HG02678 (cell line): ENCODE results near the gene IKZF1.

Source experiments
- ATAC-seq: cut with Tn5 transposase; IDR thresholded peaks from one replicate; pipeline ENCODE4 v1.9.1; 2021; ENCODE audit warnings: mild to moderate bottlenecking, moderate library complexity; ENCODE audit not compliant: unreplicated experiment

Gene IKZF1

GRCh38 chr7:50304129-50304910 lies at the start of gene IKZF1:
Gene IKZF1, plus strand, starts transcription at chr7:50304716. Its CDS starts 14,346 bp downstream, at chr7:50319062.
- ATAC-seq, result peak; percentile 37

GRCh38 chr7:50261593-50261992 lies 42.9 kb upstream of the IKZF1 start:
- no peak for ATAC-seq

- peak; percentile 13 for ATAC-seq
Observed at GRCh38 chr7:50262446-50262845, 42.1 kb upstream of the IKZF1 start.

GRCh38 chr7:50262916-50263690 lies 41.4 kb upstream of the IKZF1 start:
- peak; percentile 55 for ATAC-seq

- no peak for ATAC-seq
Observed at GRCh38 chr7:50264908-50265307, 39.6 kb upstream of the IKZF1 start.

- ATAC-seq, result no peak
Observed at GRCh38 chr7:50265968-50266634, 38.4 kb upstream of the IKZF1 start.

GRCh38 chr7:50266635-50267386 lies 37.7 kb upstream of the IKZF1 start:
- peak; percentile 47 for ATAC-seq

GRCh38 chr7:50267525-50268041 lies 36.9 kb upstream of the IKZF1 start:
- no peak for ATAC-seq

- peak; percentile 16 for ATAC-seq
Observed at GRCh38 chr7:50268223-50268622, 36.3 kb upstream of the IKZF1 start.

GRCh38 chr7:50268990-50269389 lies 35.5 kb upstream of the IKZF1 start:
- no peak for ATAC-seq

- peak; percentile 31 for ATAC-seq
Observed at GRCh38 chr7:50270531-50271018, 33.9 kb upstream of the IKZF1 start.

- peak; percentile 40 for ATAC-seq
Observed at GRCh38 chr7:50272808-50273207, 31.7 kb upstream of the IKZF1 start.

GRCh38 chr7:50273301-50273700 lies 31.2 kb upstream of the IKZF1 start:
- no peak for ATAC-seq

GRCh38 chr7:50273870-50274269 lies 30.6 kb upstream of the IKZF1 start:
- no peak for ATAC-seq

GRCh38 chr7:50274361-50274760 lies 30.2 kb upstream of the IKZF1 start:
- no peak for ATAC-seq

GRCh38 chr7:50275430-50275829 lies 29.1 kb upstream of the IKZF1 start:
- no peak for ATAC-seq

- ATAC-seq, result no peak
Observed at GRCh38 chr7:50276483-50276882, 28.0 kb upstream of the IKZF1 start.

GRCh38 chr7:50278120-50278519 lies 26.4 kb upstream of the IKZF1 start:
- no peak for ATAC-seq

- ATAC-seq, result peak; percentile 96
Observed at GRCh38 chr7:50281680-50282445, 22.7 kb upstream of the IKZF1 start.
